MG63 (cell line): ENCODE data around the gene PBX3. TPM values are rescaled to one million over a fixed set of nuclear protein-coding genes. Genes with fewer than 3 reads are reported as not detected.

ENCODE experiments used
- DNase-seq: peaks from one replicate; pipeline ENCODE4 v3.0.0-alpha.2; 2020
- H3K27me3 ChIP-seq: fragments of 250-450 bp; sonication (Bioruptor Pico); 2 replicates; pipeline ENCODE4 v1.5.1; 2020; ENCODE audit warnings: mild to moderate bottlenecking, moderate library complexity
- H3K36me3 ChIP-seq: fragments of 250-450 bp; sonication (Bioruptor Pico); 2 replicates; pipeline ENCODE4 v1.5.1; 2020; ENCODE audit warnings: mild to moderate bottlenecking, moderate library complexity
- H3K4me3 ChIP-seq: fragments of 250-450 bp; sonication (Bioruptor Pico); 2 replicates; pipeline ENCODE4 v1.5.1; 2020; ENCODE audit warnings: mild to moderate bottlenecking, moderate library complexity
- H3K9me3 ChIP-seq: fragments of 250-450 bp; sonication (Bioruptor Pico); 2 replicates; pipeline ENCODE4 v1.5.1; 2020; ENCODE audit warnings: mild to moderate bottlenecking, moderate library complexity
- total RNA-seq: library from RNA; depleted of rRNA; stranded (reverse); fragments of >200 nt; shearing (Covaris generic); gene quantifications from 2 replicates; pipeline ENCODE4 v1.2.3, GENCODE V29; 2014; ENCODE audit warnings: low replicate concordance

PBX3 gene
- total RNA-seq, 1 experiment from 2014 or later, result 12.4 TPM

DNA sequence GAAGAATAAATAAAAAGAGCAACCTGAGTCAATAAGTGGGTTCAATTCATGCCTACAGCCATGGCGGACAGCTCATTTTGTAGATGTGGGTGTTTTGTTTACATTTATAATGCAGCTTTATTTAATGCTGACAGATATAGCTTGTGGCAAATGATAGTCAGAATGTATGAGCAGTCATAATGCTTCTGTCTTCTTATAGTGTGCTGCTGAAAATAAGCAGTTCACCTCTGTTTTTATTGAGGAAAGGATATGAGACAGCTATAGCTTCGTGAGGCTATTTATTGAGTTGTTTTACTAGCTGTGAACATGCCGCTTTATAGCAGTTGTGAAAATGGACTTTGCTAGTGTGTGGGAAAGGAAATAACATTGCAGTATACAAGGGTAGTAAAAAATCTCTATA lies 147.4 kb downstream of the PBX3 start:
- no peaks in the 10 kb centered on the region for H3K9me3 ChIP-seq
- H3K4me3 ChIP-seq, result no peak overlapping the region
- no peaks in the 10 kb centered on the region for H3K36me3 ChIP-seq
- no peaks in the 10 kb centered on the region for H3K27me3 ChIP-seq
- no peak for DNase-seq

DNA sequence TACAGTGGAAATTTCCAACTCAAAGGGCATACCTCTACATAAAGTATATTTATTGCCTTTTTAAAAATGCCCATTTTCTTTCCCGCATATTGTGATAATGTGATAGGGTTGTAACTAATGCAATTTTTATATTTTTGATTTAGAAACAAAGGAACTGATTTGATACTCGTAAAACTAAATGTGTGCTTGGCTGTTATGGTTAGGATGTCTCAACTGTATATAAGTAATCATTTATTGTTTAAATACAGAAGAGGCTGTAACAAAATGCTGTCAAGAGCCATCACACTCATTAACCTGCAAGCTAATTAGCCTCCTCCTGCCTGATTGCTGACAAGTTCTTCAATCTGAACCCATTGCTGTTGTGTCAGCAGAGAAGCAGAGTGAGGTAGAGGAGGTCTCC lies 149.2 kb downstream of the PBX3 start:
- H3K4me3 ChIP-seq, result no peak overlapping the region
- no peaks in the 10 kb centered on the region for H3K27me3 ChIP-seq
- H3K36me3 ChIP-seq, result no peaks in the 10 kb centered on the region
- no peak for DNase-seq
- no peaks in the 10 kb centered on the region for H3K9me3 ChIP-seq

DNA sequence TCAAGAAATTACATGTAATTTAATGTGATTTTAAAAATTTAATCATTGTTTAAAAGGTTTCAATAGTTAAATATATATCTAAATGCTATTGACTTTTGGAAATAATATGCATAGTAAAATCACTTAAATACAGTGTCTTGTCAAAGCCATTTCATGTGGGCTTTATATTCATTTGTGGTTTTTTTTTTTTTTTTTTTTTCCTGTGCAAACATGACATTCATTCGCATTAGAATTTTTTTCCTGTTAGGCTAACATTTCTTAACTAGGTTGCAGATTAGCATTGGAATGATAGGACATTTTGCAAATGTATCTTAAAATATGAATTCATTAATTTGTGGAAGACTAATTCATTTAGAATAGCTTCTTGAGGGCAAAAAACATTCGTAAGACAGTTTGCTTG lies 149.8 kb downstream of the PBX3 start:
- H3K9me3 ChIP-seq, result no peaks in the 10 kb centered on the region
- no peaks in the 10 kb centered on the region for H3K36me3 ChIP-seq
- no peaks in the 10 kb centered on the region for H3K27me3 ChIP-seq
- no peak for DNase-seq
- no peak overlapping the region for H3K4me3 ChIP-seq

DNA sequence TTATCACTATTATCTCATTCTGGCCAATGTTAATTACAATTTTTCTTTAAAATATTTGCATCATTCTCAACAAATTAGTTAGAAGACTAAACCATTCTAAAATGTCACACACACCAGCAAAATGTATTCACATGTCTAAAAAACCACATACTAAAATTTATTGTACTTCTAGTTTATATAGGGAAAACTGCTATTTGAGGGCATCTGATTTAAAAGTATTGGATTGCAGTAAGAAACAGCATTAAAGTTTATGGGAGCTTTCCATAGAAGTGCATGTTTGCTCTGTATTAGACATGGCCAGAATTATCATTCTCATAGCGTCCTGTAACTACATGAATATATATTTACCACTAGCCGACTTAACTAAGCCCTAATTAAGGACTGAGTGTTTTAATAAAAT lies 150.3 kb downstream of the PBX3 start:
- H3K27me3 ChIP-seq, result no peaks in the 10 kb centered on the region
- no peaks in the 10 kb centered on the region for H3K36me3 ChIP-seq
- no peak overlapping the region for H3K4me3 ChIP-seq
- H3K9me3 ChIP-seq, result no peaks in the 10 kb centered on the region
- DNase-seq, result no peak

DNA sequence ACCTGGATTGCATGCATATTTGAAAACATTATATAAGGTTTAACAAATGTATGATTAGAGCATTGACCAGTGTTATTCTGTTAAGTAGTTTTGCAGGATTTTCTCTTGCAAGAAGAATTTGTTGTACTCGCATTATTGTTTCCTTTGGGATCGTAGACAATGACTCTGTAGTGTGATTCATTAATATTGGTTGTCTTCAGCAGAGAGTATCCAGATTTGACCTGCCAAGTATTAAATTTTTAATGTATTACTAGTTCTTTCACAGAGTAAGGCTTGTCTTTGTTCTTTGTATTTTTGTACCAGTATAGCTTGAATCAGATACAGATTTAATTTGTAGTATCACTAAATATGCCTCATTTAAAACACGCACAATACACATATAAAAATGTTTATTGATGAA lies 155.0 kb downstream of the PBX3 start:
- no peaks in the 10 kb centered on the region for H3K27me3 ChIP-seq
- H3K4me3 ChIP-seq, result no peak overlapping the region
- H3K36me3 ChIP-seq, result no peaks in the 10 kb centered on the region
- H3K9me3 ChIP-seq, result no peaks in the 10 kb centered on the region
- DNase-seq, result no peak

DNA sequence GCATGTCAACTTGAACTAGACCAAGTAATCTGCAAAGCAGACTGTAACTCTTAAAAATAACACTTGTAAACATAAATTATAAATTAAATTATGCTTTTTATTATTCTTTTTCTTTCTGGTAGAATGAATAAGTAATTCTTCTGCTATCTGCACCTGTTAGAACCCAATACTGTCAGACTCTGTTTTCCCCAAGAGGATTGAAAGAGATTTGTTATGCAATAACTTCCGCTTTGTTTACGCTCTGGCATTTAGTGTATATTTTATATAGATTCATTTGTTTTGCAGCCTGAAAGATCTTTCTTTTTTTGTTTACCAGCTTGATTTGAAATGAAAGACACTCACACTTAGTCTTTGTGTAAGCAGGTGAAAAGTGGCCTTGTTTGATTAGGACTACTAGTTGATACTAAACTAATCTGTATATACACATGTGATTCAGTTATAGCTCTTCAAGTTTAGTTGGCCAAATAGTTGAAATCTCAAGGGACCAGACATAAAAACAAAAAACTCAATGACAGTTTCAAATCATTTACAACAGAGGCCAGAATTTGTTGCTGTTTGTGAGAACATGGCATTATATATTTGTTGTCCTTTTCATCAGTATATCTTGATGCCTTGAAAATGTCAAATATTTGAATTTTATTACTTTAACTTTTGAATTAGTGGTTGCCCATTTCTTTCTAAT lies 155.8 kb downstream of the PBX3 start:
- H3K4me3 ChIP-seq, result no peak overlapping the region
- H3K36me3 ChIP-seq, result no peaks in the 10 kb centered on the region
- DNase-seq, result no peak
- H3K27me3 ChIP-seq, result no peaks in the 10 kb centered on the region
- H3K9me3 ChIP-seq, result no peaks in the 10 kb centered on the region

DNA sequence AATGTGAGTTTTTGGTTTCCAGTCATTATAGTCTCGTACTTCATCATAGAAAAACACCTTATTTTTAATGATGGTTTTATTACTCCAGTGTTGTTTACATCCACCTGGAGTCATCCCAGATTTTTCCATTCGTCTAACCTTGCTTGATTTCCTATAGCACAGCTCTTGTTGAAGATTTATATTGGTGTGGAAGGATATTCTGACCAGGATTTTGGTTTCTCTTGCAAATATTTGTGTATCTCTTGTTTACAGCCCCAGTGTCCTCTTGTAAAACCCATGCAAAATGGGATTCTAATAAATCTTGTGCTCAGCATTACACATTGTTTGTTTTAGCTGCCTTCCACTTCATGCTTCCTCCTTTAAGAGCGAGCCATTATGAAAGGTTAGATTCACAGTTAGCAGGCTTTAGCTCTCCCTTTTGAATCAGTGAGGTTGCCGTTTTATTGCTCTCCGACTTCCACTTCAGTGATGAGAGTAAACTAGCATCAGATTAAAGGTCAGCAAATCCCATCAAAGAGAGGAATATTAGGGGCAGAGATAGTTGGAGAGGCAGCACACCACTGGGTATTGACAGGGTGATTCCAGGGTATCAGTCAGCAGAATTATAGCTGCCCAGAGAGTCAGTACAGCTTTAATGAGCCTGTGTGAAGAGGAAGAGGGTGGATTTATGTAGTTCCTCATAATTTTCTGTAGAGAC lies 157.1 kb downstream of the PBX3 start:
- Histone ChIP-seq H3K36me3 (no peaks in the 10 kb centered on the region), H3K4me3 (no peak overlapping the region), H3K9me3 (no peaks in the 10 kb centered on the region), H3K27me3 (no peaks in the 10 kb centered on the region)
- no peak for DNase-seq

DNA sequence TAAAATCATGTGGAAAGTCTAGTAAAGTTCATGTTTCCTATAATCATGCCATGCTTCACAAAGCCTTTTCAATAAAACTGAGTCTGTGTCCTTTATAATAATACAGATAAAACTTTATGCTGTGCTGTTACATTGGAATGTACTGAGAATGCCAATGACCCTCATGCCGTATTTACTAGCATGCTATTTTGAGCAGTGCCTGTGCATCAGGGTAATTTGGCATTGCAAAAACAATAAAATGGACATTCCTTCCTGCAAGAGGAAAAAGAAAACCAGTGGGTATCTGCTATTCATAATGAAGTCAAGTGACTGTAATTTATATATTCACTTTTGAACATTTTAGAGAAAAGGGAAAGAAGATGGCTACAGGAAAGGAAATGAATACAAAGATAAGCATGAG lies 159.0 kb downstream of the PBX3 start:
- Histone ChIP-seq H3K36me3 (no peaks in the 10 kb centered on the region), H3K27me3 (no peaks in the 10 kb centered on the region), H3K4me3 (no peak overlapping the region), H3K9me3 (no peaks in the 10 kb centered on the region)
- DNase-seq, result peak; percentile 45

DNA sequence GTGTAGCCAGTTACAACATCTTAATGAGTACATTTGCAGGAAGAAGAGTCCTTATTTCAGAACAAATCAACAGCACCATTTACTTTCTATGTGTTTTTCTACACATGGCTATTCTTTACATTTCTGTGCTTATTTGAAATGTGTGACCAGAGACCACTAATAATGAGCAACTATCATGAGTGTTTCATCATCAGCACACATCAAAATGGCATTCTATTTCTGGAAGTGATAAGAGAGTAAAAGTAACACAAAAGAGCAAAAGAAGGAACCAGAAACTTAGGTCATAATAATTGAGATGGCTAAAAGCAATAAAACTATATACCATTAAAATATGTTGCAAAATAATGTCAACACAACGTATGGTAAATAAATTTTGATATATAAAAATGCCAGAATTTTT lies 159.7 kb downstream of the PBX3 start:
- DNase-seq, result no peak
- Histone ChIP-seq H3K36me3 (no peaks in the 10 kb centered on the region), H3K4me3 (no peak overlapping the region), H3K9me3 (no peaks in the 10 kb centered on the region), H3K27me3 (no peaks in the 10 kb centered on the region)

DNA sequence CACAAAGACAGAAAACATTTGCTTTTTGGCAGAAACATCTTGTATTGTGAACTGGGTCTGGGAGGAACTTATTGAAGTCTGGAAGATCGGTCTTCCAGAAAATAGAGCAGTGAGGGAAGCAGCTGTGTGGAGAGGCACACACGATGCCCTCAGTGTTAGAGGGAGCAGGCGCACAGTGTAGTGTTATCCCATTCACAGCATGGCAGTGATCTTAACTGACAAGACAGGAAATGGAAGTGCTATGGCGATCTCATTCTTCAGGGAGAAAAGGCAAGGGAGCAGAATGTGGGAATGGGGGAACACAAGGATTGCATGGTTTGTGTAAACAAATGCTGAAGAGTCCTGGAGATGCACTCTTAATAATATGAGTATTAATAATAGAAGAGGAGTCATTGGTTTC lies 161.0 kb downstream of the PBX3 start:
- Histone ChIP-seq H3K36me3 (no peaks in the 10 kb centered on the region), H3K9me3 (no peaks in the 10 kb centered on the region), H3K4me3 (no peak overlapping the region), H3K27me3 (no peaks in the 10 kb centered on the region)
- DNase-seq, result no peak

DNA sequence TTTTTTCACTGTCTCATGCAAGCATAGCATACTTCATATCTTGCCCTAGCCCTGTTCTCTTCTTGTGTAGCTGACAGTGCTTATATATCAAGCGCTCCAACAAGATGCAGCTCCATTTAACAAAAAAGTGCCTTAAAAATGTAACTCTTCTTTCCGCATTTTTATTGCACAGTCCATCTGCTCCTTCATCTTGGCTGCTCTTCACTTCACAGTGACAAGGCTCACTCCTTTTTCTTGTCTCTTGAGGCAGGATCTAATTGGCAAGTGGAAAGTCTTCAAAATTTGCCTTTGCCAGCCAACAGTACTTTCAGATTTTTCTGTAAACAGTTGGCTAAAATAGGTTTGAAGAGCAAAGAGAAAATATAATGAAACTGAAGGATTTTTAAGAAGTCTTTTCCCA lies 161.8 kb downstream of the PBX3 start:
- H3K9me3 ChIP-seq, result no peaks in the 10 kb centered on the region
- no peak overlapping the region for H3K4me3 ChIP-seq
- H3K27me3 ChIP-seq, result no peaks in the 10 kb centered on the region
- DNase-seq, result no peak
- no peaks in the 10 kb centered on the region for H3K36me3 ChIP-seq

DNA sequence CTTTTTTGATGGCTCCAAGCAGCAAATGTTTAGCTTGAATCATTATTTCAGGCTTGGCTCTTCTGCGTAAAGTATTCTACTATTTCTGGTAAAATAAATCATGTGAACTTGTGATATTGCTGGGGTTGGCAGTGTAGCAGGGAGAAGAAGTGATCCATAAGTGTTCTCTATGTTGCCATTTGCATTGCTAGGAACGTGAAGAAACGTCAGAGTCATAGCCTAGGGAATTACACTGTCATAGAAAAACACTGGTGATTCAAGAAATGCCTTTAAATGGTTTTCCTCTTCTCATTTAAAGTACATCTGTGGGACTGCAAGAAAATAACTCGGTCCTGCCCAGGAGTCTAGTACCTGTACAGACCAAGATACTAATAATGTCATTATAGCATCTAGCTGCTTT lies 162.3 kb downstream of the PBX3 start:
- Histone ChIP-seq H3K9me3 (no peaks in the 10 kb centered on the region), H3K27me3 (no peaks in the 10 kb centered on the region), H3K4me3 (no peak overlapping the region), H3K36me3 (no peaks in the 10 kb centered on the region)
- no peak for DNase-seq

DNA sequence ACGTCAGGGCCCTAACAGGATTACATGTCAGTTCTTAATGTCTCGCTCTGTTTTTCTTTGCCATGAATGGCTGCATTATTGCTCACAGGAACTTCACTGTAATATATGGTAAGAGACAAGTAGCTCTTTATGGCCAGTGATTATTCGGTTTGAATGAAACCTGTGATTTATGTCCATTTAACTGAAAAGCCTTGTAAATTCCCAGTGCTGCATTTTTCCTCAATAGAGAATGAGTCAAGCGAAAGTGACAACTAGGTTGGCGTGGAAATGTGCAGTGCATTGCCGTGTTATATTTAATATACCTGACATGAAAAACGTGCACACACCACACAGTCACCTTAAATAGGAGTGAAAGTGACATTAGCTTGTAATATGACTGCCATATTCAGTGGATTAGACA lies 163.1 kb downstream of the PBX3 start:
- Histone ChIP-seq H3K9me3 (no peaks in the 10 kb centered on the region), H3K36me3 (no peaks in the 10 kb centered on the region), H3K4me3 (no peak overlapping the region), H3K27me3 (no peaks in the 10 kb centered on the region)
- DNase-seq, result no peak

DNA sequence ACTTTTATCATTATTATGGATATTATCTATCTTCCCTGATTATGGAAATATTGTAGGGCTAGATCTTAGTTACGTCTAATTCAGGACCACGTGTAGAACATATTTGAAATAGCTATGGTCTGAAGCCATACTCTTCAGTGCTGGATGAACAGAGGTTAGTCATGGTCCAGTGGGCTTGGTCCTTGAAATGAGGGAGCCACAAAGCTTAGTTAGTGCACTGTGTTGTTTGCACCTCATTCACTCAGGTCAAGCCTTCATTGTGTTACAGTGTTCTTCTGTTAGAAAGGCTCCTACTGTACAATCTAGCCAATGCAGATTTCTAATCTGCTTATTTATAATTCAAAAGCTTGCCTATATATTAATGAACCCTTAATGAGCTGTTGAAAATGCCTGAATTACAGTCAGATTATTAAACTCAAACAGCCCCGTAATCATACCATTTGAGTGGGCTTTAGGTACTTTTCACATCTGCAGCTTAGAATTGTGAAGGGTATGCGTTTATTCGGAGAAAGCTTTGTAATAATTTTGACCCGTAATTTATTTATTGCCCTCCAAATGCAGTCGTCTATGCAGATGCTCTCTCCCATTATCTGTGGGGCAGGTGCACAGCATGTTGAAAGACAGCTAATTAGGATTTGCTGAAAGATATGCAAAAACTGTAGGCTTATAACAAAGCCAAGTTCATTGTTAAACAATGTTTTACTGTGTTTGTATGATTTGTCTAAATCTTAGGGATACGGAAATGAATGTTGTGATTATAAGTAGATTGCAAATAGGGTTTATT lies 164.9 kb downstream of the PBX3 start:
- Histone ChIP-seq H3K36me3 (no peaks in the 10 kb centered on the region), H3K4me3 (no peak overlapping the region), H3K27me3 (no peaks in the 10 kb centered on the region), H3K9me3 (no peaks in the 10 kb centered on the region)
- DNase-seq, result no peak

DNA sequence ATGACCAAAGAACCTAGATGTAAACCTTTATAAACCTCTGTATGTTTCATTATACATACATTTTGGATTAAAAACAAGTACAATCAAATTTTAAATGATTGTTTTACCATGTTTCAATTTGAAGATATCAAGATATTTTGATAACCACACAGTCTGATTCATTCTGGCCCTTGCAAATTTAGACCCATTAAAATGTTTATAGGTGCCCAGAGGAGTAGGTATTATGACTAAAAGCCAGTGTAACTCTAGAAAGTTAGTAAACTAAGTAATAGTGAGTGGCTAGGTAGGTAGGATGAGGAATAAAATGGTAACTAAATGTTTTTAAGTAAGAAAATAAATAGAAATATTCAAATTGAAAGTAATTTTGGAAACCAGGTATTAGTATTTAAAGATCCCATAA lies 165.5 kb downstream of the PBX3 start:
- Histone ChIP-seq H3K4me3 (no peak overlapping the region), H3K9me3 (no peaks in the 10 kb centered on the region), H3K36me3 (no peaks in the 10 kb centered on the region), H3K27me3 (no peaks in the 10 kb centered on the region)
- no peak for DNase-seq

DNA sequence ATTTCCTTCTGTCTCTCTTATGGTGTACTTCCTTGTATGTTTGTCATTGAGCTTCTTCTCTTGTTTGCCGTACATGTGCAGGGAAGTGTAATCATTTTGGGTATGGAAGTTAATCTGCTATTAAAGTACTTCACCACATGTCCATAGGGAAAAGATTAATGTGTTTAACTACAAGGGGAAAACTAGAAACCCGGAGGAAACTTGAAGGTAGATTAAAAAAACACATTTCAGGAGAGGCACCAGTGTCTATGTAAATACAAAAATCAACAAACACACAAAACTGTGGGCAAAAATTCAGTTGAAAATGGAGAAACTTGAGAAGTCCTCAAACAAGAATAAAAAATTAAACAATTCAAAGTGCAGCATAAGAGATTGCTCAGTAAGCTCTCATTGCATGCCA lies 166.4 kb downstream of the PBX3 start:
- no peak for DNase-seq
- no peaks in the 10 kb centered on the region for H3K27me3 ChIP-seq
- no peaks in the 10 kb centered on the region for H3K36me3 ChIP-seq
- H3K9me3 ChIP-seq, result no peaks in the 10 kb centered on the region
- H3K4me3 ChIP-seq, result no peak overlapping the region

DNA sequence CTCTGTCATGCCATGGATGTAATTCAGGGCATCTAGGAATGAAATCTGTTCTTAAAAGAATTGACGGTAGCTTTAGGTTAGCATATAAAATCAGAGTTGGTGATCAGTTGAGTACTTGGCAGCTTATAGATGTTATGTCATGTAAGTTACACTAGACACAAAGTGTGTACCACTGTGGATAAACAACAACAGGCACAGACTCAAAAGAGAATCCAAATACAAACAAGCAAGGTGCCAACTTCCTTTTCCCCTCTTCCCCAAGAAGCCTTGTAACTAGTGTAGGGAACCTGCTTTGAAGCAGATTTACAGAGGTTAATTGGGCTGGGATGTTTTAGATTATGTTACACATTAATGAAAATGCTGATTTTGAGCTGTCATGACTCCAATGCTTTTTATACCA lies 167.2 kb downstream of the PBX3 start:
- no peak for DNase-seq
- H3K9me3 ChIP-seq, result no peaks in the 10 kb centered on the region
- H3K27me3 ChIP-seq, result no peaks in the 10 kb centered on the region
- H3K36me3 ChIP-seq, result no peaks in the 10 kb centered on the region
- no peak overlapping the region for H3K4me3 ChIP-seq

DNA sequence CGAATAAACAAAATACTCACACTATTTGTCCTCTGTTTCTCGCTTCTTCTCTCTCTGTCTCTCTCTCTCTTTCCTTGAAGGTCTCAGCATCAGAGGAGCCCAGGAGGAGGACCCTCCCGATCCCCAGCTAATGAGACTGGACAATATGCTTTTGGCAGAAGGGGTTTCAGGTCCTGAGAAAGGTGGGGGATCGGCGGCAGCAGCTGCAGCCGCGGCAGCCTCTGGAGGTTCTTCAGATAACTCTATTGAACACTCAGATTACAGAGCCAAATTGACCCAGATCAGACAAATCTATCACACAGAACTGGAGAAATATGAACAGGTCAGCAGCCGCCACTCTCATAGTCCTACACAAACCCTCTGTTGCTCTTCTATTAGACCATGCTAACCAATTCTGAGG lies 168.4 kb downstream of the PBX3 start:
- DNase-seq, result no peak
- no peaks in the 10 kb centered on the region for H3K27me3 ChIP-seq
- no peak overlapping the region for H3K4me3 ChIP-seq
- no peaks in the 10 kb centered on the region for H3K9me3 ChIP-seq
- no peaks in the 10 kb centered on the region for H3K36me3 ChIP-seq
